Measurements from ENCODE around the gene CHST9.

DNA sequence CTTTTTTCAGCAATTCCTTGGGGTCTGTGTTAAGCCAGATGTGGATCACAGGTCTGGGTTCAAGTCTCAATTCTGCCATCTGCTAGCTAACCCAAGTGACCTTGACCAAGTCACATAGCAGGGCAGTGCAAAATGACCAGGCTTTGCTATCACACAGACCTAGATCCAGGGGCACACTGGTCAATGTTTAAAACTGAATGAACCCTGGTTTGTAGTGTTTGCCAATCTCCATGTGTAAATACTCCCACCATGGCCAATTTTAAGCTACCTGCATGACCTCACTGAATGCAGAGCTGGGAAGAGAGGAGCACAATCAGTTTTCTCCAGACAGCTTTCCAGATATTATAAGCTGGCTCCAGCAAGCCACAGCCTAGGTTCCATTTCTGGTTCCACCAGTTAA lies 142.9 kb downstream of the CHST9 start:
- TF ChIP-seq, protein P1, sequence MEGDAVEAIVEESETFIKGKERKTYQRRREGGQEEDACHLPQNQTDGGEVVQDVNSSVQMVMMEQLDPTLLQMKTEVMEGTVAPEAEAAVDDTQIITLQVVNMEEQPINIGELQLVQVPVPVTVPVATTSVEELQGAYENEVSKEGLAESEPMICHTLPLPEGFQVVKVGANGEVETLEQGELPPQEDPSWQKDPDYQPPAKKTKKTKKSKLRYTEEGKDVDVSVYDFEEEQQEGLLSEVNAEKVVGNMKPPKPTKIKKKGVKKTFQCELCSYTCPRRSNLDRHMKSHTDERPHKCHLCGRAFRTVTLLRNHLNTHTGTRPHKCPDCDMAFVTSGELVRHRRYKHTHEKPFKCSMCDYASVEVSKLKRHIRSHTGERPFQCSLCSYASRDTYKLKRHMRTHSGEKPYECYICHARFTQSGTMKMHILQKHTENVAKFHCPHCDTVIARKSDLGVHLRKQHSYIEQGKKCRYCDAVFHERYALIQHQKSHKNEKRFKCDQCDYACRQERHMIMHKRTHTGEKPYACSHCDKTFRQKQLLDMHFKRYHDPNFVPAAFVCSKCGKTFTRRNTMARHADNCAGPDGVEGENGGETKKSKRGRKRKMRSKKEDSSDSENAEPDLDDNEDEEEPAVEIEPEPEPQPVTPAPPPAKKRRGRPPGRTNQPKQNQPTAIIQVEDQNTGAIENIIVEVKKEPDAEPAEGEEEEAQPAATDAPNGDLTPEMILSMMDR (IDR thresholded peaks at IDR 0.05) = no peak
- TF ChIP-seq POLR2A (IDR thresholded peaks at IDR 0.05) = no peak
- TF ChIP-seq POLR2AphosphoS5 (IDR thresholded peaks at IDR 0.05) = no peak
- no peak for TF ChIP-seq EP300 (IDR thresholded peaks at IDR 0.05; ENCODE audit: low read depth)

Measured in transverse colon (tissue), 4 donors.